Endodermal cell (in vitro differentiated cells): ENCODE results near the gene PLIN1. TPM values are rescaled to one million over a fixed set of nuclear protein-coding genes. Genes with fewer than 3 reads are reported as not detected.

ENCODE experiments used
- DNase-seq: peaks from one replicate; pipeline ENCODE4 v3.0.0-alpha.2; 2017
- H3K27ac ChIP-seq: 2 replicates; pipeline ENCODE4 v1.5.1; 2013; ENCODE audit warnings: mild to moderate bottlenecking, low read depth, low read length, moderate library complexity
- H3K27me3 ChIP-seq: 2 replicates; pipeline ENCODE4 v1.6.1; 2013; ENCODE audit warnings: mild to moderate bottlenecking, low read length, moderate library complexity; ENCODE audit not compliant: insufficient read depth, control insufficient read depth, poor library complexity, severe bottlenecking
- H3K36me3 ChIP-seq: 2 replicates; pipeline ENCODE4 v1.7.0; 2013; ENCODE audit warnings: mild to moderate bottlenecking, low read length, moderate library complexity; ENCODE audit not compliant: control insufficient read depth, insufficient read depth
- H3K4me1 ChIP-seq: one replicate; pipeline ENCODE4 v1.7.0; 2013; ENCODE audit warnings: low read length; ENCODE audit not compliant: control insufficient read depth, insufficient read depth
- H3K4me3 ChIP-seq: 2 replicates; pipeline ENCODE4 v1.5.1; 2013; ENCODE audit warnings: mild to moderate bottlenecking, low read length, moderate library complexity
- H3K9ac ChIP-seq: 2 replicates; pipeline ENCODE4 v1.6.1; 2013; ENCODE audit warnings: mild to moderate bottlenecking, low read length, moderate library complexity; ENCODE audit not compliant: poor library complexity, severe bottlenecking; ENCODE audit errors: extremely low read depth
- H3K9me3 ChIP-seq: 2 replicates; pipeline ENCODE4 v1.6.1; 2013; ENCODE audit warnings: mild to moderate bottlenecking, low read length, moderate library complexity; ENCODE audit not compliant: control insufficient read depth
- H3K27ac Mint-ChIP-seq: 2 replicates; pipeline ENCODE4 v1.8.0; 2020; ENCODE audit warnings: mixed read lengths
- H3K27me3 Mint-ChIP-seq: 2 replicates; pipeline ENCODE4 v1.8.0; 2021; ENCODE audit warnings: mild to moderate bottlenecking, mixed read lengths; ENCODE audit not compliant: insufficient read depth
- H3K36me3 Mint-ChIP-seq: 2 replicates; pipeline ENCODE4 v1.8.0; 2020; ENCODE audit warnings: low read depth, mixed read lengths
- H3K4me1 Mint-ChIP-seq: 2 replicates; pipeline ENCODE4 v1.8.0; 2020; ENCODE audit warnings: mixed read lengths
- H3K4me3 Mint-ChIP-seq: 2 replicates; pipeline ENCODE4 v1.8.0; 2020; ENCODE audit warnings: mild to moderate bottlenecking, moderate library complexity, mixed read lengths
- H3K9me3 Mint-ChIP-seq: 2 replicates; pipeline ENCODE4 v1.8.0; 2020; ENCODE audit warnings: mild to moderate bottlenecking, mixed read lengths
- WGBS, 2 experiments: methylation state at CpG; one replicate each; pipeline versions ENCODE4 v1.1.5 to v1.1.7; 2013; ENCODE audit warnings: missing lambda C conversion rate in 2 of 2, mixed read lengths in 1 of 2; ENCODE audit not compliant: insufficient coverage in 1 of 2, insufficient read length in 1 of 2; 5-methylcytosine and 5-hydroxymethylcytosine counted together
- total RNA-seq, 2 donors: library from RNA; stranded (reverse); fragmentation: NEBNext Ultra II Directional in 1 of 2; extraction: Animal tissue kit (Norgen Biotek cat#: 25700) in 1 of 2; gene quantifications; 2 replicates in 1 of 2; 3 replicates in 1 of 2; pipeline ENCODE4 v1.2.1, GENCODE V29; 2021
- TF ChIP-seq, protein P1 (sequence below): fragments of 200-600 bp; sonication (generic); conservative IDR thresholded peaks from 2 replicates; pipeline ENCODE4 v1.5.0; 2021; ENCODE audit warnings: antibody characterized with exemption, mild to moderate bottlenecking

Gene PLIN1
- total RNA-seq, 2 donors from 2014 or later = 0.11 to 0.22 TPM

GRCh38 chr15:89623165-89623564 lies 56.0 kb downstream of the PLIN1 start:
- Histone ChIP-seq H3K27me3 (no peaks in the 10 kb centered on the region), H3K27ac (no peak overlapping the region), H3K4me3 (no peak overlapping the region), H3K36me3 (peaks cover 85% of the 10 kb centered on the region), H3K9me3 (no peaks in the 10 kb centered on the region), H3K9ac (no peak overlapping the region), H3K4me1 (no peaks in the 10 kb centered on the region)
- TF ChIP-seq, protein P1, sequence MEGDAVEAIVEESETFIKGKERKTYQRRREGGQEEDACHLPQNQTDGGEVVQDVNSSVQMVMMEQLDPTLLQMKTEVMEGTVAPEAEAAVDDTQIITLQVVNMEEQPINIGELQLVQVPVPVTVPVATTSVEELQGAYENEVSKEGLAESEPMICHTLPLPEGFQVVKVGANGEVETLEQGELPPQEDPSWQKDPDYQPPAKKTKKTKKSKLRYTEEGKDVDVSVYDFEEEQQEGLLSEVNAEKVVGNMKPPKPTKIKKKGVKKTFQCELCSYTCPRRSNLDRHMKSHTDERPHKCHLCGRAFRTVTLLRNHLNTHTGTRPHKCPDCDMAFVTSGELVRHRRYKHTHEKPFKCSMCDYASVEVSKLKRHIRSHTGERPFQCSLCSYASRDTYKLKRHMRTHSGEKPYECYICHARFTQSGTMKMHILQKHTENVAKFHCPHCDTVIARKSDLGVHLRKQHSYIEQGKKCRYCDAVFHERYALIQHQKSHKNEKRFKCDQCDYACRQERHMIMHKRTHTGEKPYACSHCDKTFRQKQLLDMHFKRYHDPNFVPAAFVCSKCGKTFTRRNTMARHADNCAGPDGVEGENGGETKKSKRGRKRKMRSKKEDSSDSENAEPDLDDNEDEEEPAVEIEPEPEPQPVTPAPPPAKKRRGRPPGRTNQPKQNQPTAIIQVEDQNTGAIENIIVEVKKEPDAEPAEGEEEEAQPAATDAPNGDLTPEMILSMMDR = no peak
- Mint-ChIP-seq H3K4me1 (no peaks in the 10 kb centered on the region), H3K4me3 (no peak overlapping the region), H3K27me3 (no peaks in the 10 kb centered on the region), H3K36me3 (peaks cover 84% of the 10 kb centered on the region), H3K9me3 (no peaks in the 10 kb centered on the region), H3K27ac (no peak overlapping the region)
- no peak for DNase-seq
- WGBS, 2 experiments = 88% methylated on average over 1 of the region's 1 CpG; no CpG with 5 or more reads in 1 of the 2 experiments

GRCh38 chr15:89621547-89621946 lies 57.6 kb downstream of the PLIN1 start:
- TF ChIP-seq, protein P1 = no peak
- H3K27ac ChIP-seq = no peak overlapping the region
- H3K36me3 ChIP-seq = peaks cover 84% of the 10 kb centered on the region
- no peaks in the 10 kb centered on the region for H3K4me1 ChIP-seq
- peaks cover 81% of the 10 kb centered on the region for H3K36me3 Mint-ChIP-seq
- H3K9me3 Mint-ChIP-seq = no peaks in the 10 kb centered on the region
- no peaks in the 10 kb centered on the region for H3K4me1 Mint-ChIP-seq
- H3K27me3 ChIP-seq = no peaks in the 10 kb centered on the region
- no peak overlapping the region for H3K4me3 ChIP-seq
- H3K27ac Mint-ChIP-seq = no peak overlapping the region
- no peak for DNase-seq
- H3K27me3 Mint-ChIP-seq = no peaks in the 10 kb centered on the region
- no peak overlapping the region for H3K4me3 Mint-ChIP-seq
- WGBS, 2 experiments = 90 to 97% methylated on average over 2 to 4 of the region's 4 CpGs
- H3K9ac ChIP-seq = no peak overlapping the region
- no peaks in the 10 kb centered on the region for H3K9me3 ChIP-seq

DNA sequence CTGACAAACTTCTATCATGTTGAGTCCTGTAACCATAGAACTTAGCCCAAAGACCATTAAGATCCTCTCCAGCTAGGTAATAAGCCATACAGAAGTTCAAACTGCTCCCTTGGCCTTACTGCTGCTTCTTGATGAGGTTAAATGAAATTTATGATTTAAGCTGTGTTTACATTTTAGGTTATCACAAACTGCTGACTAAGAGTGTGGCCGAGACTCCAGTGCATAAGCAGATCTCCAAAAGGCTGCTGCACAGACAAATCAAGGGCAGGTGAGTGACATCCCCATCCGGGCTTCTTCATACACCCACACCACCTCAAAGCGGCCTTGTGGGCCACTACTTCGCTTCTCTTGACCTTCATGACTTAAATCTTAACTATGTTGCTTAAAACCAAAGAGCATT lies 62.9 kb downstream of the PLIN1 start:
- peaks cover 81% of the 10 kb centered on the region for H3K36me3 Mint-ChIP-seq
- no peak overlapping the region for H3K27ac Mint-ChIP-seq
- H3K4me1 ChIP-seq = no peaks in the 10 kb centered on the region

More for the DNA sequence above, 62.9 kb downstream of the PLIN1 start:
- peaks cover 19% of the 10 kb centered on the region for H3K9me3 Mint-ChIP-seq
- Histone ChIP-seq H3K9ac (no peak overlapping the region), H3K27me3 (no peaks in the 10 kb centered on the region), H3K9me3 (peaks cover 38% of the 10 kb centered on the region), H3K27ac (no peak overlapping the region), H3K4me3 (no peak overlapping the region), H3K36me3 (peaks cover 86% of the 10 kb centered on the region)
- no peaks in the 10 kb centered on the region for H3K27me3 Mint-ChIP-seq
- WGBS, 2 experiments = 90 to 93% methylated on average over 3 to 4 of the region's 4 CpGs
- H3K4me1 Mint-ChIP-seq = no peaks in the 10 kb centered on the region
- DNase-seq = no peak
- no peak overlapping the region for H3K4me3 Mint-ChIP-seq
- TF ChIP-seq, protein P1 = no peak
